ENCODE results near the gene SLC25A17.
A peak's percentile ranks its signal among the peaks of the same experiment; 100 is the strongest.

Gene SLC25A17

GRCh38 chr22:40857309-40857855 is 38.2 kb upstream of the SLC25A17 start:
- H3K4me1 ChIP-seq (ENCODE audit: control insufficient read depth in 1 of 2, insufficient read depth in 1 of 2, low read depth in 1 of 2, low read length in 1 of 2) = peaks cover 27 to 29% of the 10 kb centered on the region in 2 experiments

GRCh38 chr22:40856513-40857308 is 37.6 kb upstream of the SLC25A17 start, which contains the start of the genes ST13 and XPNPEP3:
ST13 (minus strand) TSS chr22:40856639; CDS start chr22:40856540, 99 bp downstream.
XPNPEP3 (plus strand) TSS chr22:40857148; CDS start chr22:40857182, 34 bp downstream.
- TF ChIP-seq CTCF (IDR thresholded peaks at IDR 0.05) = no peak
- Histone ChIP-seq H3K27me3 (no peaks in the 10 kb centered on the region), H3K27ac (peak within 1 kb of the TSS; percentile 98), H3K9me3 (no peaks in the 10 kb centered on the region), H3K4me1 (ENCODE audit: control insufficient read depth in 1 of 2, insufficient read depth in 1 of 2, low read depth in 1 of 2, low read length in 1 of 2) (peaks cover 27 to 29% of the 10 kb centered on the region in 2 experiments), H3K36me3 (no peaks in the 10 kb centered on the region), H3K4me3 (ENCODE audit: low read depth in 1 of 2, low read length in 1 of 2) (peak within 1 kb of the TSS; percentile 94 to 97)

More at GRCh38 chr22:40857309-40857855, 38.2 kb upstream of the SLC25A17 start:
- Histone ChIP-seq H3K27ac (peak overlapping the region; percentile 98), H3K27me3 (no peaks in the 10 kb centered on the region), H3K9me3 (no peaks in the 10 kb centered on the region), H3K4me3 (ENCODE audit: low read depth in 1 of 2, low read length in 1 of 2) (peak overlapping the region; percentile 94 to 97), H3K36me3 (no peaks in the 10 kb centered on the region)
- TF ChIP-seq CTCF (IDR thresholded peaks at IDR 0.05) = no peak

- no peaks in the 10 kb centered on the region for H3K27me3 ChIP-seq
- no peaks in the 10 kb centered on the region for H3K9me3 ChIP-seq
- H3K4me3 ChIP-seq (ENCODE audit: low read depth in 1 of 2, low read length in 1 of 2) = peak overlapping the region; percentile 94 to 97
- peaks cover 27 to 29% of the 10 kb centered on the region in 2 experiments for H3K4me1 ChIP-seq (ENCODE audit: control insufficient read depth in 1 of 2, insufficient read depth in 1 of 2, low read depth in 1 of 2, low read length in 1 of 2)
- peak overlapping the region; percentile 98 for H3K27ac ChIP-seq
- no peak for TF ChIP-seq CTCF (IDR thresholded peaks at IDR 0.05)
- no peaks in the 10 kb centered on the region for H3K36me3 ChIP-seq
Observed at GRCh38 chr22:40855979-40856512, 36.9 kb upstream of the SLC25A17 start.

DNA sequence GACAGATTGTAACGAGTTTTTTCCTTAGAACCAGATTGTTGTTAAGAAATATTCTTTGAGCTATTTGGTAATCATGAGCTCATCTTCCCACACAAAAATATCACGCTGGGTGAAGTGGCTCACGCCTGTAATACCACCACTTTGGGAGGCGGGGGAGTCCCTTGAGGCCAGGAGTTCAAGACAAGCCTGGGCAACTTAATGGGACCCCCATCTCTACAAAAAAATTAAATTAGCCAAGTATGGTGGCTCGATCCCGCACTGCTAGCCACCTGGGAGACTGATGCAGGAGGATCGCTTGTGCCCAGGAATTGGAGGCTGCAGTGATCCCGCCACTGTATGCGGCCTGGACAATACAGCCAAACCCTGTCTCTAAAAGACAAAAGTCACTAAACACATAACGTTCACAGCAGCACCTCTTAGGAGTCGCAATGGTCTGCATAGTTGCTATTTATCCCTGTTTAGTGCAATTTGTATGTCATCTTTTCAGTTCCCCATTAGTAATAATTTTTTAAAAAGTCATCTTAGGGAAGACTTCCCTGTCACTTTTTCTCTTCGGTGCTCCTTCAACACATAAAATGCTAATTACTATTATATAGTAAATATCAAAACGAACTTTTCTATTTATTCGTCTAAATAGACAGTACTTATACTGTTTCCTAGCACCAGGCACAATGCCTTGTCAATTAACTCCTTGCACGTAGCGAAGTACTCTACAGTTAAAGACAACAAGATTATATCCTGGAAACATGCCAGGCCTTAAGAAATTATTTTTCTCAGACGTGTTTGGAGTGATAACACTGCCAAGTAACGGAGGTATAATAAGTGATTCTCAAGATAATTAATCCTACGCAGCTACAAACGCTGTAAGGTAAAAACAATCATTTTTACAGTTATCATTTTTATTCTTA is 36.2 kb upstream of the SLC25A17 start:
- Histone ChIP-seq H3K36me3 (no peaks in the 10 kb centered on the region), H3K4me3 (ENCODE audit: low read depth in 1 of 2, low read length in 1 of 2) (peak overlapping the region; percentile 94 to 97), H3K27me3 (no peaks in the 10 kb centered on the region), H3K9me3 (no peaks in the 10 kb centered on the region), H3K4me1 (ENCODE audit: control insufficient read depth in 1 of 2, insufficient read depth in 1 of 2, low read depth in 1 of 2, low read length in 1 of 2) (peaks cover 27 to 29% of the 10 kb centered on the region in 2 experiments), H3K27ac (peak overlapping the region; percentile 98)
- TF ChIP-seq CTCF (IDR thresholded peaks at IDR 0.05) = no peak

GRCh38 chr22:40853961-40854360 is 34.8 kb upstream of the SLC25A17 start:
- Histone ChIP-seq H3K36me3 (peaks cover 2% of the 10 kb centered on the region), H3K4me3 (ENCODE audit: low read depth in 1 of 2, low read length in 1 of 2) (no peak overlapping the region), H3K4me1 (ENCODE audit: control insufficient read depth in 1 of 2, insufficient read depth in 1 of 2, low read depth in 1 of 2, low read length in 1 of 2) (peaks cover 27 to 29% of the 10 kb centered on the region in 2 experiments), H3K9me3 (no peaks in the 10 kb centered on the region), H3K27ac (no peak overlapping the region), H3K27me3 (no peaks in the 10 kb centered on the region)
- TF ChIP-seq CTCF (IDR thresholded peaks at IDR 0.05) = no peak

Measured in neutrophil (primary cell).